Colonic mucosa (tissue), 4 donors: Measurements from ENCODE around the gene BEX4. TPM values are rescaled to one million over a fixed set of nuclear protein-coding genes. Genes with fewer than 3 reads are reported as not detected.
A peak's percentile ranks its signal among the peaks of the same experiment; 100 is the strongest.
"Not testable (repeated sequence)": the region's sequence is repeated elsewhere in the genome, so short reads cannot be mapped to it uniquely, and the experiment has no call there.

Source experiments
- DNase-seq: peaks from one replicate; pipeline ENCODE4 v3.0.0-alpha.2; 2020
- H3K27ac ChIP-seq: fragments of 200-600 bp; one replicate; pipeline ENCODE4 v1.8.0; 2021
- H3K27me3 ChIP-seq: fragments of 200-600 bp; one replicate; pipeline ENCODE4 v1.8.0; 2021
- H3K36me3 ChIP-seq: fragments of 200-600 bp; one replicate; pipeline ENCODE4 v1.8.0; 2021
- H3K4me1 ChIP-seq: fragments of 200-600 bp; one replicate; pipeline ENCODE4 v1.8.0; 2021; ENCODE audit warnings: mild to moderate bottlenecking
- H3K4me3 ChIP-seq: fragments of 200-600 bp; one replicate; pipeline ENCODE4 v1.8.0; 2021
- H3K9ac ChIP-seq, 2 donors: one replicate each; pipeline ENCODE4 v1.7.0; 2013; ENCODE audit warnings: control low read depth in 2 of 2, low read depth in 2 of 2, low read length in 2 of 2
- H3K9me3 ChIP-seq: fragments of 200-600 bp; one replicate; pipeline ENCODE4 v1.8.0; 2021
- intact Hi-C: fragments of 100-400 bp; cut with DNase I; formaldehyde crosslinking; loops from one replicate; pipeline ENCODE4 v1.14.1; 2022
- total RNA-seq, 2 donors: library from RNA; stranded (reverse); fragmentation: NEBNext Ultra II Directional in 1 of 2; extraction: Animal tissue kit (Norgen Biotek cat#: 25700) in 1 of 2; gene quantifications; one replicate each; pipeline ENCODE4 v1.2.1, GENCODE V29; 2021
- TF ChIP-seq, protein P1 (sequence below): fragments of 200-600 bp; IDR thresholded peaks from one replicate; pipeline ENCODE4 v1.8.0; 2022; ENCODE audit warnings: antibody characterized with exemption, mild to moderate bottlenecking
- donor health status: healthy.
- donor health status: DM: no; HTN: no; CAD: no.
- donor health status: DM: no; HTN: no; CAD: no.

The BEX4 gene
- total RNA-seq, 2 donors from 2014 or later, result 7.6 to 16.4 TPM

DNA sequence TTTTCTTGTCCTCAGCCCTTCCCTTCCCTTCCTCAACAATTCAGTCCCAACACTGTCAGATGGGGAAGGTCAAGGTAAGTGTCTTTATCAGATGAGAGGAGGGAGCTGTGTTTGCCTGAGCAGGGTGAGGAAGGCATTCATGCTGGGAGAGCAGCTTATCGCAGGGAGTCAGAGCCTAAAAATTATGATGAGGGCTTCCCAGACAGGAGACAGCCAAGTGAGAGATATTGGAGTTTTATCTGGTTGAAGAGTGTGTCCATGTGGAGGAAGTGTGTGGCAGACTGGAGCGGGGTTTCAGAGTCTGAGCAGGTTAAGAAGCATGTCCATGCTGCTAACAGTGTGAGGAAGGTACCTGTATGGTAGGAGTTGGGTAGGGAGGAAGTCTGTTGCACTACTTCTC lies 18.4 kb downstream of the BEX4 start:
- intact Hi-C loops, result no loop called here

DNA sequence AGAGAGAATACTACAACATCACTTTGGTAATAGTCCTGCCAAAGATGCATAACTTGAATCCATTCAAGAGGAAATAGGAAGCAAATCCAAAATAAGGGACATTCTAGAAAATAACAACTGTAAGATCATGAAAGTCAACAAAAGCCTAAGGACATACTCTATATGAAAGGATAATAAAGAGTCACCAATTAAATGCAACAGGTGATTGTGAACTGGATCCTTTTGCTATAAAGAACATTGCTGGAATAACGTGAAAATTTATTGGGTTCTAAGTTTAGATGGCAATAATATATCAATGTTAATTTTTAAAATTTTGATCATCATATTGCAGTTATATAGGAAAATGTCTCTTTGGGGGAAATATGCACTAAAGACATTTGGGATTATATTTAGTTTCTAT lies 20.0 kb downstream of the BEX4 start:
- Histone ChIP-seq H3K36me3 (no peaks in the 10 kb centered on the region), H3K4me3 (no peak overlapping the region), H3K9ac (no peak overlapping the region), H3K9me3 (no peaks in the 10 kb centered on the region), H3K27me3 (peaks cover 4% of the 10 kb centered on the region), H3K27ac (no peak overlapping the region), H3K4me1 (no peaks in the 10 kb centered on the region)
- no peak for DNase-seq
- TF ChIP-seq, protein P1, sequence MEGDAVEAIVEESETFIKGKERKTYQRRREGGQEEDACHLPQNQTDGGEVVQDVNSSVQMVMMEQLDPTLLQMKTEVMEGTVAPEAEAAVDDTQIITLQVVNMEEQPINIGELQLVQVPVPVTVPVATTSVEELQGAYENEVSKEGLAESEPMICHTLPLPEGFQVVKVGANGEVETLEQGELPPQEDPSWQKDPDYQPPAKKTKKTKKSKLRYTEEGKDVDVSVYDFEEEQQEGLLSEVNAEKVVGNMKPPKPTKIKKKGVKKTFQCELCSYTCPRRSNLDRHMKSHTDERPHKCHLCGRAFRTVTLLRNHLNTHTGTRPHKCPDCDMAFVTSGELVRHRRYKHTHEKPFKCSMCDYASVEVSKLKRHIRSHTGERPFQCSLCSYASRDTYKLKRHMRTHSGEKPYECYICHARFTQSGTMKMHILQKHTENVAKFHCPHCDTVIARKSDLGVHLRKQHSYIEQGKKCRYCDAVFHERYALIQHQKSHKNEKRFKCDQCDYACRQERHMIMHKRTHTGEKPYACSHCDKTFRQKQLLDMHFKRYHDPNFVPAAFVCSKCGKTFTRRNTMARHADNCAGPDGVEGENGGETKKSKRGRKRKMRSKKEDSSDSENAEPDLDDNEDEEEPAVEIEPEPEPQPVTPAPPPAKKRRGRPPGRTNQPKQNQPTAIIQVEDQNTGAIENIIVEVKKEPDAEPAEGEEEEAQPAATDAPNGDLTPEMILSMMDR, result no peak
- intact Hi-C loops, result no loop called here

More for the DNA sequence above, 18.4 kb downstream of the BEX4 start:
- H3K36me3 ChIP-seq, result no peaks in the 10 kb centered on the region
- H3K9ac ChIP-seq, result no peak overlapping the region
- H3K27ac ChIP-seq, result no peak overlapping the region
- TF ChIP-seq, protein P1, result no peak
- no peaks in the 10 kb centered on the region for H3K27me3 ChIP-seq
- no peak overlapping the region for H3K4me3 ChIP-seq
- no peak for DNase-seq
- no peaks in the 10 kb centered on the region for H3K9me3 ChIP-seq
- H3K4me1 ChIP-seq, result no peaks in the 10 kb centered on the region

DNA sequence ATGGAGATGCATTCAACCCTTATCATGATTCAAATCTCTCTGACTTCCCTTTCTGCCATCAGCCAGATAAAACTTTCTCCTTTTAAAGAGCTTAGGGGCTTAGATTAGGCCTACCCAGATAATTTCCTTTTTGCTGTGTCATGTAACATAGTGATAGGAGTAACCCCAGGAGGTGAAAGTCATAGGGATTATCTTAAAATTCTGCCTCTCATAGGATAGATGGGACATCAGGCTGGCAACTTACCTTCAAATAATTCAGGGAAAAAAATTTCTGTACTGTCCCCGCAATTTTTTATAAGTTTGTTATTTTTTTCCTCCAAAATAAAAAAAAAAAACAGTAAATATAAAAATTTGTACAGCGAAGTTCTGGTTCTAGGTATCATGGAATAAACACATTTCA lies 20.7 kb downstream of the BEX4 start:
- DNase-seq, H3K9me3 ChIP-seq, H3K27me3 ChIP-seq, H3K4me1 ChIP-seq, intact Hi-C loops, H3K36me3 ChIP-seq, H3K27ac ChIP-seq, H3K4me3 ChIP-seq, H3K9ac ChIP-seq: not testable (repeated sequence)

DNA sequence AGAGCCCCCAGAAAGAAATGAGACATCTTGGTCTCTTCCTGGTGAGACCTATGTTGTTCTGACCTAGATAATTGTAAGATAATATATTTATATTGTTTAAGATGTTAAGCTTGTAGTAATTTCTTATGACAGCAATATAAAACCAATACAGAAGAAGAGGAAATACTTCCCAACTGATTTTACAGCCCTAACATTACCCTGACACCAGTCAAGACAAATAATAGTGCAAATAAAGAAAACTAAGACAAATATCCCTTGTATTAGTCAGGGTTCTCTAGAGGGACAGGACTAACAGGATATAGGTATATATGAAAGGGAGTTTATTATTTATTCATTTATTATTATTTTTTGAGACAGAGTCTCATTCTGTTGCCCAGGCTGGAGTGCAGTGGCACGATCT lies 21.4 kb downstream of the BEX4 start:
- Histone ChIP-seq H3K4me1 (no peaks in the 10 kb centered on the region), H3K9ac (no peak overlapping the region), H3K36me3 (no peaks in the 10 kb centered on the region), H3K4me3 (no peak overlapping the region), H3K27ac (no peak overlapping the region), H3K27me3 (peaks cover 4% of the 10 kb centered on the region), H3K9me3 (no peaks in the 10 kb centered on the region)
- TF ChIP-seq, protein P1, result no peak
- no peak for DNase-seq
- intact Hi-C loops, result no loop called here

DNA sequence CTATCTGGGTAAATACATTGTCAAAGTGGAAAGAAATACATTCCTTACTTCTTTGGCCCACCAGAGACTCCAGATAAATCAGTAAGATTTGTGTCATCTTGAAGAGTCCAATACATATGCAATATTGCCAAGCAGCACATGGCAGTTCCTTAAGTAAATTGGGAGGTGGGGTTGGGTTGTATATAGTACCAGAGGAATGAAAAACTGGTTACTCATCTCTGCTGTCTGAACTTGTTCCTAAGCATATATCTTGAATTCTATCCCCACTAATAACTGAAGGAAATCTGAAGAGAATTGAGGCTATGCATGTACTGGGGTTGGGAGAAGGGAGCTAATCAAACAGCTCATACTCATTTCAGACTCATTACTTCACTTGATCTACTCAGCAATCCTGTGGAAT lies 25.2 kb downstream of the BEX4 start:
- Histone ChIP-seq H3K36me3 (no peaks in the 10 kb centered on the region), H3K27ac (no peak overlapping the region), H3K9ac (no peak overlapping the region), H3K9me3 (no peaks in the 10 kb centered on the region), H3K4me3 (no peak overlapping the region), H3K27me3 (peaks cover 4% of the 10 kb centered on the region), H3K4me1 (no peaks in the 10 kb centered on the region)
- intact Hi-C loops, result no loop called here
- TF ChIP-seq, protein P1, result no peak
- no peak for DNase-seq

DNA sequence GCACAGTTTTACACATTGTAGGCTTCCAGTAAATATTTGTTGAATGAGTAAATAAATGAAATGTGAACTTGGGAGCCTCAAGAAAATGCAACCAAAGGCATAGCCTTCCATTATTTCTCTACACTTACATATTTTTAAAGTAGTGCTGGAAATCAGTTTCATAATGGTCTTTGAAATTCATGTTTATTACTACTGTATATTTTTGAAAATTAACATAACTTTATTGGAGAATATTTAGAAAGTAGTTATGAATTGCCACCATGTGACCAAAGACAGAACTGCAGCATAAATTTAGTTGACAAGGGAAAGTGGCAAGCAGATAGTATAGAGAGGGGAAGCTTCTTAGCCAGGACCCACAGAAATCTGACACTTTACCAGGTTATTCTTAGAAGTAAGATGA lies 33.6 kb downstream of the BEX4 start:
- DNase-seq, result no peak
- Histone ChIP-seq H3K4me1 (no peaks in the 10 kb centered on the region), H3K9me3 (no peaks in the 10 kb centered on the region), H3K36me3 (no peaks in the 10 kb centered on the region), H3K4me3 (no peak overlapping the region), H3K27ac (no peak overlapping the region), H3K27me3 (no peaks in the 10 kb centered on the region), H3K9ac (no peak overlapping the region)
- TF ChIP-seq, protein P1, result peak; percentile 30
- intact Hi-C loops, result no loop called here
